BLaER1 (cell line): ENCODE data around the gene SSR4.
A peak's percentile ranks its signal among the peaks of the same experiment; 100 is the strongest.

ENCODE experiments used
- H3K27ac ChIP-seq: shearing (Covaris generic); formaldehyde crosslinking; 2 replicates; pipeline ENCODE4 v1.8.1; 2022
- H3K27me3 ChIP-seq: shearing (Covaris generic); formaldehyde crosslinking; 2 replicates; pipeline ENCODE4 v1.8.1; 2022
- H3K36me3 ChIP-seq: shearing (Covaris generic); formaldehyde crosslinking; 2 replicates; pipeline ENCODE4 v1.8.1; 2022
- H3K4me1 ChIP-seq: shearing (Covaris generic); formaldehyde crosslinking; 2 replicates; pipeline ENCODE4 v1.8.1; 2022
- H3K4me2 ChIP-seq: shearing (Covaris generic); formaldehyde crosslinking; 2 replicates; pipeline ENCODE4 v1.8.1; 2022
- H3K4me3 ChIP-seq: shearing (Covaris generic); formaldehyde crosslinking; 2 replicates; pipeline ENCODE4 v1.8.1; 2022
- H3K9ac ChIP-seq: shearing (Covaris generic); formaldehyde crosslinking; 2 replicates; pipeline ENCODE4 v1.8.1; 2022
- H3K9me3 ChIP-seq: shearing (Covaris generic); formaldehyde crosslinking; 2 replicates; pipeline ENCODE4 v1.8.1; 2022
- H4K20me1 ChIP-seq: shearing (Covaris generic); formaldehyde crosslinking; 2 replicates; pipeline ENCODE4 v1.8.1; 2022
- Cebpa-rat ChIP-seq: shearing (Covaris generic); IDR thresholded peaks from 2 replicates; pipeline ENCODE4 v1.8.1; 2022

SSR4 gene

GRCh38 chrX:153763298-153763932 lies 31.1 kb upstream of the SSR4 start:
- no peak overlapping the region for H3K27ac ChIP-seq
- no peaks in the 10 kb centered on the region for H3K36me3 ChIP-seq
- H3K4me1 ChIP-seq = peaks cover 62% of the 10 kb centered on the region
- H3K4me3 ChIP-seq = no peak overlapping the region
- H3K4me2 ChIP-seq = peak overlapping the region; percentile 3; the same call in 1 of the 2 replicates
- no peak for TF ChIP-seq Cebpa-rat
- H4K20me1 ChIP-seq = peaks cover 37% of the 10 kb centered on the region
- H3K9me3 ChIP-seq = no peaks in the 10 kb centered on the region
- no peak overlapping the region for H3K9ac ChIP-seq
- H3K27me3 ChIP-seq = peaks cover 37% of the 10 kb centered on the region

DNA sequence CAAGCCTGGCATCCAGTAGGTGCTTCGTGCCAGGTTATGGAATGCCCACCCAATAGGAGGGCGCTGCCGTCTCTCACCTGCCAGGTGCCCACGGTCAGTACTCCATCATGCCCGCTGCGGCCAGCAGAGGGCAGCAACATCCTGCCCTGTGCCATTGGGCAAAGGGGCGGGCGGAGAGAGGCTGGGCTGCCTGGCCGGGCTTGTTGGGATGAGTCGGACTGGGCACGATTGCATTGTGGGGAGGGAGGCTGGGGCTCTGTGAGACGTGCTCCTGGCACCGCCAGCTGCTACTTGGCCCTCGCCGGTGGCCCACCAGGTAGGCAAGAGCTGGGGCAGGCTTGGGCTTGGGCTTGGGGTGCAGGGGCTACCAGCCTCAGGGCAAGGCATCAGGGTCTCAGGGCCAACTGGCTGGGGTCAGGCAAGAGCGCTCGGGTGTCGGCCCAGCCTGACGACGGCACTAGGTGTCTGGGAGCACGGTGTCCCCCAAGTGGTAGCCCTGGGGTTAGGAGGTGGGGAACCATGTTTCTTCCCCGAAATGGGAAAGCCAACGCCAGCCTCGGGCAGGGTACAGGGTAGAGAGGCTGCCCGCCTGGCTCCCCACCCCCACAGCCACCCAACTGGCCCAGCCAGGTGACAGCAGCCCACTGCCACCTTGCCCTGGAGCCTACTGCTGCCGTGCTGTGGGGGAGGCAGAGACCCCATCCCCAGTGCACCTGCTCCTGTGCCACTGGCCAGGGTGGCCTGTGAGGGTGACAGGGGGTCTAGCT lies 30.3 kb upstream of the SSR4 start, which contains the start of gene PLXNB3:
Gene PLXNB3 (plus strand): TSS at position 261 of the 767 bp plus-strand sequence. CDS start 1,287 bp downstream, outside the sequence.
- H3K4me3 ChIP-seq = no peak within 1 kb of the TSS
- H3K9me3 ChIP-seq = no peaks in the 10 kb centered on the region
- TF ChIP-seq Cebpa-rat = no peak
- H3K27ac ChIP-seq = no peak within 1 kb of the TSS
- peaks cover 40% of the 10 kb centered on the region for H4K20me1 ChIP-seq
- H3K4me1 ChIP-seq = peaks cover 63% of the 10 kb centered on the region
- peak within 1 kb of the TSS; percentile 72 for H3K4me2 ChIP-seq
- H3K36me3 ChIP-seq = no peaks in the 10 kb centered on the region
- 0 out of 2 replicates have a peak within 1 kb of the TSS, but pooled peaks have one; percentile 18 for H3K9ac ChIP-seq
- H3K27me3 ChIP-seq = peaks cover 30% of the 10 kb centered on the region; the same call in 1 of the 2 replicates

GRCh38 chrX:153764786-153765137 lies 29.7 kb upstream of the SSR4 start:
- Histone ChIP-seq H3K36me3 (no peaks in the 10 kb centered on the region), H3K4me2 (peak overlapping the region; percentile 72), H3K9me3 (no peaks in the 10 kb centered on the region), H3K27me3 (peaks cover 25% of the 10 kb centered on the region; the same call in 1 of the 2 replicates), H3K4me3 (no peak overlapping the region), H3K4me1 (peaks cover 63% of the 10 kb centered on the region), H3K27ac (no peak overlapping the region), H4K20me1 (peaks cover 43% of the 10 kb centered on the region), H3K9ac (0 out of 2 replicates have a peak overlapping the region, but pooled peaks have one; percentile 18)
- no peak for TF ChIP-seq Cebpa-rat

DNA sequence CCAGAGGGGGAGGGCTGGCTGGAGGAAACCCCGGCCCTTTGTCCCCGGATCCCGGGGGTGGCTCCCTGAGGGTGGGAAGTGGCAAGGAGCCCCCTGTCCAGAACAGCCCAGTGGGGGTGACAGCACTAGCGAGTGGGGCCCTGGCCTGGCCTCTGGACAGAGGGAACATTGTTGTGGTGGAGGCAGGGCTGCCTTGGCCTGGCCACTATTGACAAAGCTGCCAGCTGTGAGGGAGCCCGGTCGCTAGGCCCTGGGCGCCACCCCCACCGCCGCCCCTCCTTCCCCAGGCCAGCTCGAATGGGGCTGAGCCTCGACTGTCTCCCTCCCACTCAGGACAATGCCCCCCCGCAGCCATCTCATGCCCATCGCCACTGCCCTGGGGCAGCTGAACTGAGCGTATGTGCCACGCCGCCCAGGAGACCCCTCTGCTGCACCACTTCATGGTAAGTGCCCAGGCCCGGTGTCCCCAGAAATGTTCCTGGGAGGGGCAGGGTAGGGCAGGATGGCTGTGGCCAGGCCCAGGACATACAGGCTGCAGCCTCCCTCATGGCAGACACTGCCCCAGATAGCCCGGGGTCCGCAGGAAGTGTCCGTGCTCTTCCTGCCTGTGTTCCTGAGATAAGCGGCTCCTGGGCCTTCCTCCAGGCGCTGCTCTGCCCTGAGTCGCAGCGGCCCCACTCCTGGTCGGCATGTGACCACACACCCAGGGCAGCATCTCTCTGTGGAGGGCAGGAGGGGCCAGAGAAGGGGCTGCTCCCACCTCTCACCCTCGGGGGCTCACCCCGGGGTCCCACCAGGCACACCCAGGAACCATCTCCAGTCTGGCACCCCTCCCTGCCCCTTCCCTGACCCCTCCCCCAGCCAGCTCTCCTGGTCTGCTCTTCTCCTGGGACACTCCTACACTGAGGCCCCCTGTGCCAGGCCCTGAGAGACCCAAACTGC lies 29.1 kb upstream of the SSR4 start:
- Histone ChIP-seq H3K4me1 (peaks cover 63% of the 10 kb centered on the region), H4K20me1 (peaks cover 43% of the 10 kb centered on the region), H3K27me3 (peaks cover 23% of the 10 kb centered on the region; the same call in 1 of the 2 replicates), H3K4me2 (peak overlapping the region; percentile 72), H3K9ac (peak overlapping the region; percentile 69), H3K4me3 (peak overlapping the region; percentile 42), H3K9me3 (no peaks in the 10 kb centered on the region), H3K27ac (peak overlapping the region; percentile 74), H3K36me3 (no peaks in the 10 kb centered on the region)
- no peak for TF ChIP-seq Cebpa-rat

DNA sequence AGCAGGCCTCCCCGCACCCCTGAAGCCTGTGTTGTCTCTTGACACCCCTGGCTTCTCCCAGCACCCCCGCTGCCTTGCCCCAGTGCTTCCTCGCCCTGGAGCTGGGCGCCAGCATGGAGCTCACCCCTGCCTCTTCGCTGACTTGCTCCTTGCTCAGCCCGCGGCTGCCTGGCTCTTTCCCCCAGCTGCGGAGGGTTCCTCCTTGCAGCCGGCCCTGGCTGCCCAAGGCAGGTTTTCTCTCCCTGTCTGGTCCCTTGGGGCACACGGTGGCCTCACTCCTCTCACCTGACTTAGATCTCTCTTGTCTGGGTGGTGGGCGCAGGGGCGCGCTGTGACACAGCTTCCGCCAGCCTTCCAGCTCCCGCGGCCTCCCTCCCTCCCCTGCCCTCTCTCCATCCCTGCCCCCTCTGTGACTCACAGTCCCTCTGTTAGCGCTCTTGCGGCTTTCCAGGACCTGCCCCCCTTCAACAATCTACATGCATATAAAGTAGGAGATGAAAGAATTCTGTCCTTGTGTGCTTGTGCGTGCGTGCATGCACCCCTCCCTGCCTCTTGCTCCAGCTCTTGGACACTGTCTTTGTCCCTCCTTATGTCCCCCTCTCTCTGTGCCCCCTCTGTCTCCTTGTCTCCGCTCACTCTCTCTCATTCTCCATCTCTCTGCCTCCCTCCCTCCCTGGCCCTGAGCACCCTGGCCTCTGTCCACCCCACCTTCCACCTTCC lies 28.2 kb upstream of the SSR4 start:
- peak overlapping the region; percentile 69 for H3K9ac ChIP-seq
- H4K20me1 ChIP-seq = peaks cover 43% of the 10 kb centered on the region
- TF ChIP-seq Cebpa-rat = no peak
- peak overlapping the region; percentile 72 for H3K4me2 ChIP-seq
- H3K9me3 ChIP-seq = no peaks in the 10 kb centered on the region
- H3K36me3 ChIP-seq = no peaks in the 10 kb centered on the region
- peak overlapping the region; percentile 74 for H3K27ac ChIP-seq
- peaks cover 63% of the 10 kb centered on the region for H3K4me1 ChIP-seq
- peak overlapping the region; percentile 42 for H3K4me3 ChIP-seq
- peaks cover 18% of the 10 kb centered on the region; the same call in 1 of the 2 replicates for H3K27me3 ChIP-seq

- peaks cover 65% of the 10 kb centered on the region for H3K4me1 ChIP-seq
- peak overlapping the region; percentile 29; the same call in 1 of the 2 replicates for H3K9ac ChIP-seq
- H3K36me3 ChIP-seq = no peaks in the 10 kb centered on the region
- H3K4me3 ChIP-seq = no peak overlapping the region
- H4K20me1 ChIP-seq = peaks cover 43% of the 10 kb centered on the region
- H3K27me3 ChIP-seq = peaks cover 10% of the 10 kb centered on the region; the same call in 1 of the 2 replicates
- H3K4me2 ChIP-seq = peak overlapping the region; percentile 72
- no peaks in the 10 kb centered on the region for H3K9me3 ChIP-seq
- H3K27ac ChIP-seq = peak overlapping the region; percentile 58
- TF ChIP-seq Cebpa-rat = no peak
These were observed 27.4 kb upstream of the SSR4 start for GRCh38 chrX:153766871-153767673.

DNA sequence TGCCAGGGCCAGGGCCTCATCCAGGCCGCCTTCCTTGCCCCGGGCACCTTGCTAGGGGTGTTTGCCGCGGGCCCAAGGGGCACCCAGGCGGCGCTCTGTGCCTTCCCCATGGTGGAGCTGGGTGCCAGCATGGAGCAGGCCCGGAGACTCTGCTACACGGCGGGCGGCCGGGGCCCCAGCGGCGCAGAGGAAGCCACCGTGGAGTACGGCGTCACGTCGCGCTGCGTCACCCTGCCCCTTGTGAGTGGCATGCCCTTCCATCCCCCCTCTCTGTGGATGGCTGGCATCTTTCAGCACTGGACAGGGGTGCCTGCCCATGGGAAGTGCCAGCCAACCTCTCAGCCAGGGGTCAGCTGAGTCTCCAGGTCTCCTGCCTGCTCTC lies 26.8 kb upstream of the SSR4 start:
- peak overlapping the region; percentile 29; the same call in 1 of the 2 replicates for H3K9ac ChIP-seq
- peaks cover 5% of the 10 kb centered on the region; the same call in 1 of the 2 replicates for H3K27me3 ChIP-seq
- peaks cover 71% of the 10 kb centered on the region for H3K4me1 ChIP-seq
- H3K27ac ChIP-seq = peak overlapping the region; percentile 58
- H3K9me3 ChIP-seq = peaks cover 3% of the 10 kb centered on the region; the same call in 1 of the 2 replicates
- no peak overlapping the region for H3K4me3 ChIP-seq
- H3K4me2 ChIP-seq = peak overlapping the region; percentile 72
- TF ChIP-seq Cebpa-rat = no peak
- H4K20me1 ChIP-seq = peaks cover 39% of the 10 kb centered on the region
- H3K36me3 ChIP-seq = no peaks in the 10 kb centered on the region
